Mucosa of stomach (tissue), 1 donor: ENCODE results near the gene R3HDM2.

ENCODE experiments used
- H3K27me3 ChIP-seq: one replicate; pipeline ENCODE4 v1.7.0; 2013; ENCODE audit warnings: mild to moderate bottlenecking, low read length; ENCODE audit not compliant: control insufficient read depth, insufficient read depth
- H3K36me3 ChIP-seq: one replicate; pipeline ENCODE4 v1.7.0; 2013; ENCODE audit warnings: low read length; ENCODE audit not compliant: control insufficient read depth, insufficient read depth
- H3K4me1 ChIP-seq: one replicate; pipeline ENCODE4 v1.7.0; 2013; ENCODE audit warnings: mild to moderate bottlenecking, low read length; ENCODE audit not compliant: control insufficient read depth, insufficient read depth
- H3K4me3 ChIP-seq: one replicate; pipeline ENCODE4 v1.7.0; 2013; ENCODE audit warnings: low read length
- H3K9ac ChIP-seq: one replicate; pipeline ENCODE4 v1.7.0; 2013; ENCODE audit warnings: mild to moderate bottlenecking, low read length, moderate library complexity
- H3K9me3 ChIP-seq: one replicate; pipeline ENCODE4 v1.7.0; 2013; ENCODE audit warnings: mild to moderate bottlenecking, low read length, moderate library complexity; ENCODE audit not compliant: control insufficient read depth
- donor health status: Pancreatic carcinoma.

Gene R3HDM2

GRCh38 chr12:57473392-57473791, 42.5 kb upstream of the R3HDM2 start:
- H3K27me3 ChIP-seq: peaks cover 64% of the 10 kb centered on the region
- H3K4me1 ChIP-seq: peaks cover 28% of the 10 kb centered on the region
- H3K4me3 ChIP-seq: no peak overlapping the region

GRCh38 chr12:57472391-57472790, 41.5 kb upstream of the R3HDM2 start:
- peaks cover 28% of the 10 kb centered on the region for H3K4me1 ChIP-seq
- H3K27me3 ChIP-seq: peaks cover 62% of the 10 kb centered on the region
- H3K36me3 ChIP-seq: no peaks in the 10 kb centered on the region
- no peaks in the 10 kb centered on the region for H3K9me3 ChIP-seq
- no peak overlapping the region for H3K9ac ChIP-seq
- no peak overlapping the region for H3K4me3 ChIP-seq

More at GRCh38 chr12:57473392-57473791, 42.5 kb upstream of the R3HDM2 start:
- H3K9me3 ChIP-seq: no peaks in the 10 kb centered on the region
- no peak overlapping the region for H3K9ac ChIP-seq
- H3K36me3 ChIP-seq: no peaks in the 10 kb centered on the region

- H3K9me3 ChIP-seq: no peaks in the 10 kb centered on the region
- no peak overlapping the region for H3K9ac ChIP-seq
- H3K27me3 ChIP-seq: peaks cover 59% of the 10 kb centered on the region
- H3K4me1 ChIP-seq: peaks cover 28% of the 10 kb centered on the region
- no peak overlapping the region for H3K4me3 ChIP-seq
- H3K36me3 ChIP-seq: no peaks in the 10 kb centered on the region
Measured at GRCh38 chr12:57471661-57472060, 40.8 kb upstream of the R3HDM2 start.

GRCh38 chr12:57470970-57471656, 40.3 kb upstream of the R3HDM2 start:
- H3K27me3 ChIP-seq: peaks cover 54% of the 10 kb centered on the region
- no peaks in the 10 kb centered on the region for H3K36me3 ChIP-seq
- H3K4me1 ChIP-seq: peaks cover 26% of the 10 kb centered on the region
- H3K4me3 ChIP-seq: no peak overlapping the region
- H3K9me3 ChIP-seq: no peaks in the 10 kb centered on the region
- no peak overlapping the region for H3K9ac ChIP-seq

GRCh38 chr12:57470286-57470969, 39.6 kb upstream of the R3HDM2 start:
- Histone ChIP-seq H3K9ac (no peak overlapping the region), H3K4me1 (peaks cover 19% of the 10 kb centered on the region), H3K9me3 (no peaks in the 10 kb centered on the region), H3K4me3 (no peak overlapping the region), H3K27me3 (peaks cover 51% of the 10 kb centered on the region), H3K36me3 (no peaks in the 10 kb centered on the region)

- Histone ChIP-seq H3K27me3 (peaks cover 49% of the 10 kb centered on the region), H3K4me3 (no peak overlapping the region), H3K9me3 (no peaks in the 10 kb centered on the region), H3K9ac (no peak overlapping the region), H3K36me3 (no peaks in the 10 kb centered on the region), H3K4me1 (peaks cover 11% of the 10 kb centered on the region)
Measured at GRCh38 chr12:57469296-57470164, 38.7 kb upstream of the R3HDM2 start.

- H3K4me3 ChIP-seq: no peak overlapping the region
- no peaks in the 10 kb centered on the region for H3K9me3 ChIP-seq
- no peak overlapping the region for H3K9ac ChIP-seq
- H3K4me1 ChIP-seq: peaks cover 11% of the 10 kb centered on the region
- H3K27me3 ChIP-seq: peaks cover 38% of the 10 kb centered on the region
- no peaks in the 10 kb centered on the region for H3K36me3 ChIP-seq
Measured at GRCh38 chr12:57467915-57468314, 37.1 kb upstream of the R3HDM2 start.

- H3K36me3 ChIP-seq: no peaks in the 10 kb centered on the region
- peaks cover 34% of the 10 kb centered on the region for H3K27me3 ChIP-seq
- H3K4me1 ChIP-seq: peaks cover 17% of the 10 kb centered on the region
Measured at GRCh38 chr12:57467212-57467874, 36.5 kb upstream of the R3HDM2 start.

GRCh38 chr12:57465747-57466505, 35.1 kb upstream of the R3HDM2 start:
- H3K9me3 ChIP-seq: no peaks in the 10 kb centered on the region

More at GRCh38 chr12:57467212-57467874, 36.5 kb upstream of the R3HDM2 start:
- H3K9me3 ChIP-seq: no peaks in the 10 kb centered on the region
- H3K9ac ChIP-seq: no peak overlapping the region
- no peak overlapping the region for H3K4me3 ChIP-seq

GRCh38 chr12:57465030-57465746, 34.3 kb upstream of the R3HDM2 start:
- H3K36me3 ChIP-seq: no peaks in the 10 kb centered on the region
- H3K4me3 ChIP-seq: no peak overlapping the region
- peaks cover 11% of the 10 kb centered on the region for H3K4me1 ChIP-seq
- H3K9me3 ChIP-seq: no peaks in the 10 kb centered on the region
- H3K9ac ChIP-seq: no peak overlapping the region
- H3K27me3 ChIP-seq: peaks cover 42% of the 10 kb centered on the region

More at GRCh38 chr12:57465747-57466505, 35.1 kb upstream of the R3HDM2 start:
- no peaks in the 10 kb centered on the region for H3K36me3 ChIP-seq
- H3K4me3 ChIP-seq: no peak overlapping the region
- peaks cover 35% of the 10 kb centered on the region for H3K27me3 ChIP-seq
- no peak overlapping the region for H3K9ac ChIP-seq
- peaks cover 13% of the 10 kb centered on the region for H3K4me1 ChIP-seq
